HepG2 (cell line): ENCODE data around the gene SLC12A3.

Experiments
- KAT7 ChIP-seq: IDR thresholded peaks from 2 replicates; pipeline ENCODE4 v1.6.1; 2018; ENCODE audit warnings: borderline replicate concordance, missing compliant biosample characterization
- POLR2A ChIP-seq, 2 experiments: IDR thresholded peaks; 2 replicates each; pipeline ENCODE4 v1.6.1; 2011; ENCODE audit warnings: low read depth in 2 of 2, low read length in 2 of 2, mild to moderate bottlenecking in 1 of 2, moderate library complexity in 1 of 2; ENCODE audit not compliant: insufficient read depth in 1 of 2
- SP1 ChIP-seq, 2 experiments: fragments of 450-650 bp in 1 of 2; sonication (generic) in 1 of 2; formaldehyde crosslinking in 1 of 2; IDR thresholded peaks; 2 replicates each; pipeline versions ENCODE4 v1.4.0 to v1.6.1; 2016 to 2020; ENCODE audit warnings: missing genetic modification reagents in 1 of 2
- TBL1XR1 ChIP-seq: fragments of 150-350 bp; IDR thresholded peaks from 2 replicates; pipeline ENCODE4 v1.6.1; 2014; ENCODE audit warnings: borderline replicate concordance, low read length; ENCODE audit not compliant: partially characterized antibody
- ZFP37 ChIP-seq: sonication (generic); formaldehyde crosslinking; IDR thresholded peaks from 2 replicates; pipeline ENCODE4 v1.4.0; 2020; ENCODE audit warnings: missing genetic modification reagents, borderline replicate concordance
- ZMYM3 ChIP-seq: sonication (generic); formaldehyde crosslinking; IDR thresholded peaks from 2 replicates; pipeline ENCODE4 v1.5.1; 2020; ENCODE audit warnings: mild to moderate bottlenecking, missing genetic modification reagents
- ZNF282 ChIP-seq: fragments of 450-650 bp; IDR thresholded peaks from 2 replicates; pipeline ENCODE4 v1.6.1; 2018; ENCODE audit not compliant: partially characterized antibody
- ZNF354B ChIP-seq: sonication (generic); formaldehyde crosslinking; IDR thresholded peaks from 2 replicates; pipeline ENCODE4 v1.8.0; 2022; ENCODE audit warnings: mild to moderate bottlenecking, missing genetic modification reagents
- ZNF530 ChIP-seq: sonication (generic); formaldehyde crosslinking; IDR thresholded peaks from 2 replicates; pipeline ENCODE4 v1.5.0; 2020; ENCODE audit warnings: low read depth, mild to moderate bottlenecking, missing genetic modification reagents
- ZNF672 ChIP-seq: sonication (generic); formaldehyde crosslinking; IDR thresholded peaks from 2 replicates; pipeline ENCODE4 v1.8.1; 2022; ENCODE audit warnings: missing genetic modification reagents
- TF ChIP-seq, protein P1 (sequence below): sonication (generic); formaldehyde crosslinking; conservative IDR thresholded peaks from 2 replicates; pipeline ENCODE4 v1.8.1; 2023; ENCODE audit warnings: missing genetic modification reagents
- TF ChIP-seq, protein P2 (sequence below), 2 experiments: IDR thresholded peaks; 2 replicates each; pipeline ENCODE4 v1.6.1; 2011 to 2012; ENCODE audit warnings: low read length in 2 of 2, borderline replicate concordance in 1 of 2, low read depth in 1 of 2, mild to moderate bottlenecking in 1 of 2, moderate library complexity in 1 of 2

DNA sequence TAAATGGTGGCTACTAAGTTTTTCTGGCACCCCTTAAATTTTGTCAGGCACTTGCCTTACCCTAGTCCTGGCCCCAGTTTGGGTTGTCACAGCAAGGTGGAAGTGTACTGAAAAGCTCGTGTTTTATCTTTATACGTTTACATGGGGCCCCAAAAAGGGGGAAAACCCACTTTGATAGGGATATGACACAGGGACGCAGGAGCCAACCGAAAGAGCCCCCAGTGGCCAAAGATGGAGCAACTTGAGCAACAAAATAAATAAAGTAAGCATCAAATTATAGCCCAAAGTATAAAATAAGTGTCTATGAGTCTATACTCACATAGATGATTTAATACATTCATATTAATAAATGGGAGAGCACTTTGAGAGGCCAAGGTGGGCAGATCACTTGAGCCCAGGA is 91.7 kb downstream of the SLC12A3 start:
- TF ChIP-seq, protein P1, sequence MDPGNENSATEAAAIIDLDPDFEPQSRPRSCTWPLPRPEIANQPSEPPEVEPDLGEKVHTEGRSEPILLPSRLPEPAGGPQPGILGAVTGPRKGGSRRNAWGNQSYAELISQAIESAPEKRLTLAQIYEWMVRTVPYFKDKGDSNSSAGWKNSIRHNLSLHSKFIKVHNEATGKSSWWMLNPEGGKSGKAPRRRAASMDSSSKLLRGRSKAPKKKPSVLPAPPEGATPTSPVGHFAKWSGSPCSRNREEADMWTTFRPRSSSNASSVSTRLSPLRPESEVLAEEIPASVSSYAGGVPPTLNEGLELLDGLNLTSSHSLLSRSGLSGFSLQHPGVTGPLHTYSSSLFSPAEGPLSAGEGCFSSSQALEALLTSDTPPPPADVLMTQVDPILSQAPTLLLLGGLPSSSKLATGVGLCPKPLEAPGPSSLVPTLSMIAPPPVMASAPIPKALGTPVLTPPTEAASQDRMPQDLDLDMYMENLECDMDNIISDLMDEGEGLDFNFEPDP (CRISPR knock-in tag) = no peak
- TF ChIP-seq, protein P2, sequence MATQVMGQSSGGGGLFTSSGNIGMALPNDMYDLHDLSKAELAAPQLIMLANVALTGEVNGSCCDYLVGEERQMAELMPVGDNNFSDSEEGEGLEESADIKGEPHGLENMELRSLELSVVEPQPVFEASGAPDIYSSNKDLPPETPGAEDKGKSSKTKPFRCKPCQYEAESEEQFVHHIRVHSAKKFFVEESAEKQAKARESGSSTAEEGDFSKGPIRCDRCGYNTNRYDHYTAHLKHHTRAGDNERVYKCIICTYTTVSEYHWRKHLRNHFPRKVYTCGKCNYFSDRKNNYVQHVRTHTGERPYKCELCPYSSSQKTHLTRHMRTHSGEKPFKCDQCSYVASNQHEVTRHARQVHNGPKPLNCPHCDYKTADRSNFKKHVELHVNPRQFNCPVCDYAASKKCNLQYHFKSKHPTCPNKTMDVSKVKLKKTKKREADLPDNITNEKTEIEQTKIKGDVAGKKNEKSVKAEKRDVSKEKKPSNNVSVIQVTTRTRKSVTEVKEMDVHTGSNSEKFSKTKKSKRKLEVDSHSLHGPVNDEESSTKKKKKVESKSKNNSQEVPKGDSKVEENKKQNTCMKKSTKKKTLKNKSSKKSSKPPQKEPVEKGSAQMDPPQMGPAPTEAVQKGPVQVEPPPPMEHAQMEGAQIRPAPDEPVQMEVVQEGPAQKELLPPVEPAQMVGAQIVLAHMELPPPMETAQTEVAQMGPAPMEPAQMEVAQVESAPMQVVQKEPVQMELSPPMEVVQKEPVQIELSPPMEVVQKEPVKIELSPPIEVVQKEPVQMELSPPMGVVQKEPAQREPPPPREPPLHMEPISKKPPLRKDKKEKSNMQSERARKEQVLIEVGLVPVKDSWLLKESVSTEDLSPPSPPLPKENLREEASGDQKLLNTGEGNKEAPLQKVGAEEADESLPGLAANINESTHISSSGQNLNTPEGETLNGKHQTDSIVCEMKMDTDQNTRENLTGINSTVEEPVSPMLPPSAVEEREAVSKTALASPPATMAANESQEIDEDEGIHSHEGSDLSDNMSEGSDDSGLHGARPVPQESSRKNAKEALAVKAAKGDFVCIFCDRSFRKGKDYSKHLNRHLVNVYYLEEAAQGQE (IDR thresholded peaks at IDR 0.05; ENCODE audit: borderline replicate concordance in 1 of 2, low read depth in 1 of 2, low read length in 2 of 2) = no peak
- TF ChIP-seq ZNF354B (CRISPR knock-in tag) = no peak
- TF ChIP-seq POLR2A (IDR thresholded peaks at IDR 0.05; ENCODE audit: insufficient read depth in 1 of 2, low read depth in 2 of 2, low read length in 2 of 2) = no peak
- no peak for TF ChIP-seq KAT7 (CRISPR knock-in tag)
- TF ChIP-seq ZNF672 (CRISPR knock-in tag) = no peak
- TF ChIP-seq ZNF282 = no peak
- TF ChIP-seq ZMYM3 (CRISPR knock-in tag) = no peak
- TF ChIP-seq SP1 (IDR thresholded peaks at IDR 0.05) = no peak
- TF ChIP-seq SP1 (CRISPR knock-in tag; IDR thresholded peaks at IDR 0.05) = no peak
- no peak for TF ChIP-seq ZNF530 (CRISPR knock-in tag)
- TF ChIP-seq ZFP37 (CRISPR knock-in tag) = no peak
- TF ChIP-seq TBL1XR1 = no peak
